KMS-11 (cell line): ENCODE measurements around the gene DBT.

ENCODE experiments used
- H2AFZ ChIP-seq: fragments of 200-600 bp; sonication (generic); 2 replicates; pipeline ENCODE4 v1.6.1; 2016; ENCODE audit warnings: antibody characterized with exemption, mixed run types, low read depth
- H3K27ac ChIP-seq: fragments of 200-600 bp; sonication (generic); 2 replicates; pipeline ENCODE4 v1.6.1; 2016; ENCODE audit warnings: mild to moderate bottlenecking, mixed run types
- H3K27me3 ChIP-seq: fragments of 200-600 bp; sonication (generic); 2 replicates; pipeline ENCODE4 v1.6.1; 2017; ENCODE audit warnings: mild to moderate bottlenecking, low read depth, mixed run types, moderate library complexity; ENCODE audit not compliant: insufficient read depth
- H3K36me3 ChIP-seq: fragments of 200-600 bp; sonication (generic); 2 replicates; pipeline ENCODE4 v1.6.1; 2017; ENCODE audit warnings: mild to moderate bottlenecking, mixed run types; ENCODE audit not compliant: insufficient read depth
- H3K4me1 ChIP-seq: fragments of 200-600 bp; sonication (generic); 2 replicates; pipeline ENCODE4 v1.6.1; 2016; ENCODE audit warnings: mild to moderate bottlenecking, low read depth, mixed run types; ENCODE audit not compliant: poor library complexity, severe bottlenecking
- H3K4me2 ChIP-seq: fragments of 200-600 bp; sonication (generic); 2 replicates; pipeline ENCODE4 v1.7.0; 2016; ENCODE audit warnings: mild to moderate bottlenecking, mixed run types
- H3K4me3 ChIP-seq: fragments of 200-600 bp; sonication (generic); IDR thresholded peaks from 2 replicates; pipeline ENCODE4 v1.6.1; 2017; ENCODE audit warnings: low read depth, low read length, mixed read lengths; ENCODE audit not compliant: insufficient read depth
- H3K79me2 ChIP-seq: fragments of 200-600 bp; sonication (generic); 2 replicates; pipeline ENCODE4 v1.6.1; 2016; ENCODE audit warnings: low read depth, mixed run types; ENCODE audit not compliant: insufficient read depth
- H3K9ac ChIP-seq: fragments of 200-600 bp; sonication (generic); 2 replicates; pipeline ENCODE4 v1.6.1; 2016; ENCODE audit warnings: mild to moderate bottlenecking, mixed run types
- H4K20me1 ChIP-seq: fragments of 200-600 bp; sonication (generic); 2 replicates; pipeline ENCODE4 v1.6.1; 2016; ENCODE audit warnings: mild to moderate bottlenecking, mixed run types; ENCODE audit not compliant: insufficient read depth
- TF ChIP-seq, protein P1 (sequence below): fragments of 200-600 bp; sonication (generic); conservative IDR thresholded peaks from 2 replicates; pipeline ENCODE4 v1.6.1; 2017; ENCODE audit warnings: low read depth, mild to moderate bottlenecking, antibody characterized with exemption, low read length, moderate library complexity, mixed read lengths

The DBT gene

GRCh38 chr1:100164702-100165101 lies 84.9 kb downstream of the DBT start:
- H3K27me3 ChIP-seq, result no peaks in the 10 kb centered on the region
- H3K4me1 ChIP-seq, result no peaks in the 10 kb centered on the region
- H3K4me3 ChIP-seq, result no peak overlapping the region
- no peak overlapping the region for H2AFZ ChIP-seq
- H3K36me3 ChIP-seq, result no peaks in the 10 kb centered on the region
- no peak overlapping the region for H3K4me2 ChIP-seq
- H3K27ac ChIP-seq, result no peak overlapping the region
- no peak overlapping the region for H3K9ac ChIP-seq
- H3K79me2 ChIP-seq, result no peaks in the 10 kb centered on the region
- TF ChIP-seq, protein P1, sequence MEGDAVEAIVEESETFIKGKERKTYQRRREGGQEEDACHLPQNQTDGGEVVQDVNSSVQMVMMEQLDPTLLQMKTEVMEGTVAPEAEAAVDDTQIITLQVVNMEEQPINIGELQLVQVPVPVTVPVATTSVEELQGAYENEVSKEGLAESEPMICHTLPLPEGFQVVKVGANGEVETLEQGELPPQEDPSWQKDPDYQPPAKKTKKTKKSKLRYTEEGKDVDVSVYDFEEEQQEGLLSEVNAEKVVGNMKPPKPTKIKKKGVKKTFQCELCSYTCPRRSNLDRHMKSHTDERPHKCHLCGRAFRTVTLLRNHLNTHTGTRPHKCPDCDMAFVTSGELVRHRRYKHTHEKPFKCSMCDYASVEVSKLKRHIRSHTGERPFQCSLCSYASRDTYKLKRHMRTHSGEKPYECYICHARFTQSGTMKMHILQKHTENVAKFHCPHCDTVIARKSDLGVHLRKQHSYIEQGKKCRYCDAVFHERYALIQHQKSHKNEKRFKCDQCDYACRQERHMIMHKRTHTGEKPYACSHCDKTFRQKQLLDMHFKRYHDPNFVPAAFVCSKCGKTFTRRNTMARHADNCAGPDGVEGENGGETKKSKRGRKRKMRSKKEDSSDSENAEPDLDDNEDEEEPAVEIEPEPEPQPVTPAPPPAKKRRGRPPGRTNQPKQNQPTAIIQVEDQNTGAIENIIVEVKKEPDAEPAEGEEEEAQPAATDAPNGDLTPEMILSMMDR, result no peak
- H4K20me1 ChIP-seq, result no peaks in the 10 kb centered on the region

DNA sequence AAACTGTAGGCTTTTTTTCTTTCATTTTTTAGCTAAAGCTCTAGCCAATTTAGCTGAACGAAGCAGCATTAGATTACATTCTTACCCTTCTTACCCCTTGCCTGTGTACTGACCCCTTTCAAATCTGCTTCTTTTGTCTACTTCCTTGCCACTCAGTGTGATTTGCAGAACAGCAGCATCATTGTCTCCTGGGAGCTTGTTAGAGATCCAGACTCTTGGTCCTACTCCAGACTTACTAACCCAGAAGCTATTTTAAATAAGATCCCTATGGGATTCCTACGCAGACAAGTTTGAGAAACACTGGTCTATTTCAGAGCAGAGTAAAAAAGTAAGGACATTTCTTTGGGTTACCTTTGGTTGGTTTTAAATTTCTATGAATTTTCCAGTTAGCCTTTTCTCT lies 85.4 kb downstream of the DBT start:
- H3K4me3 ChIP-seq, result no peak overlapping the region
- H3K79me2 ChIP-seq, result no peaks in the 10 kb centered on the region
- no peak overlapping the region for H2AFZ ChIP-seq
- no peaks in the 10 kb centered on the region for H3K4me1 ChIP-seq
- no peak overlapping the region for H3K27ac ChIP-seq
- TF ChIP-seq, protein P1, result no peak
- H3K36me3 ChIP-seq, result no peaks in the 10 kb centered on the region
- no peak overlapping the region for H3K4me2 ChIP-seq
- H4K20me1 ChIP-seq, result no peaks in the 10 kb centered on the region
- no peak overlapping the region for H3K9ac ChIP-seq
- H3K27me3 ChIP-seq, result no peaks in the 10 kb centered on the region

DNA sequence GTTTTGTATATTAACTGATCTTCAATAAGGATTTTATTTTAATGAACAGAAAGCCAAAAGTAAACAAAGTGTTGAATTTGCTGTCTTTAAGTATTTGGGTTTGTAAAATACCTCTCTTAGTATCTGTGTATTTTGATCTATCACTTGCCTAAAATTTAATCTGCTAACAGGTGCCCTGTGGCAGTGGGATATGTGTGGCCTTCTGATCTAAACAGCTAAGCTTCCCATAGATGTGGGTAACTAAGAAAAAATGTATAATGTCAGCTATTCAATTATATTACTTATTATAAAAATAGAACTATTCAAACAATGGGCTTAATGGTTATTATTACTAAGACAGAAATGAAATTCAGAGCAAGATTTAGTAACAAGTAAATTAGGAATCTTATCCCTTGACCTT lies 86.8 kb downstream of the DBT start:
- Histone ChIP-seq H4K20me1 (no peaks in the 10 kb centered on the region), H3K4me2 (no peak overlapping the region), H3K79me2 (no peaks in the 10 kb centered on the region), H2AFZ (no peak overlapping the region), H3K27me3 (no peaks in the 10 kb centered on the region), H3K4me1 (no peaks in the 10 kb centered on the region), H3K4me3 (no peak overlapping the region), H3K9ac (no peak overlapping the region), H3K36me3 (no peaks in the 10 kb centered on the region), H3K27ac (no peak overlapping the region)
- TF ChIP-seq, protein P1, result no peak

GRCh38 chr1:100152271-100152670 lies 97.4 kb downstream of the DBT start:
- TF ChIP-seq, protein P1, result no peak
- Histone ChIP-seq H4K20me1 (no peaks in the 10 kb centered on the region), H3K4me1 (no peaks in the 10 kb centered on the region), H3K27me3 (no peaks in the 10 kb centered on the region), H3K9ac (no peak overlapping the region), H3K4me3 (no peak overlapping the region), H3K27ac (no peak overlapping the region), H3K4me2 (no peak overlapping the region), H2AFZ (no peak overlapping the region), H3K36me3 (no peaks in the 10 kb centered on the region), H3K79me2 (no peaks in the 10 kb centered on the region)
